BLaER1 (cell line): ENCODE data around the gene JAZF1.
A peak's percentile ranks its signal among the peaks of the same experiment; 100 is the strongest.

ENCODE experiments used
- H3K27ac ChIP-seq: shearing (Covaris generic); formaldehyde crosslinking; 2 replicates; pipeline ENCODE4 v1.8.1; 2022
- H3K27me3 ChIP-seq: shearing (Covaris generic); formaldehyde crosslinking; 2 replicates; pipeline ENCODE4 v1.8.1; 2022
- H3K36me3 ChIP-seq: shearing (Covaris generic); formaldehyde crosslinking; 2 replicates; pipeline ENCODE4 v1.8.1; 2022
- H3K4me1 ChIP-seq: shearing (Covaris generic); formaldehyde crosslinking; 2 replicates; pipeline ENCODE4 v1.8.1; 2022
- H3K4me2 ChIP-seq: shearing (Covaris generic); formaldehyde crosslinking; 2 replicates; pipeline ENCODE4 v1.8.1; 2022
- H3K4me3 ChIP-seq: shearing (Covaris generic); formaldehyde crosslinking; 2 replicates; pipeline ENCODE4 v1.8.1; 2022
- H3K9ac ChIP-seq: shearing (Covaris generic); formaldehyde crosslinking; 2 replicates; pipeline ENCODE4 v1.8.1; 2022
- H3K9me3 ChIP-seq: shearing (Covaris generic); formaldehyde crosslinking; 2 replicates; pipeline ENCODE4 v1.8.1; 2022
- H4K20me1 ChIP-seq: shearing (Covaris generic); formaldehyde crosslinking; 2 replicates; pipeline ENCODE4 v1.8.1; 2022
- Cebpa-rat ChIP-seq: shearing (Covaris generic); IDR thresholded peaks from 2 replicates; pipeline ENCODE4 v1.8.1; 2022

JAZF1 gene

GRCh38 chr7:27840313-27840712, 340.3 kb downstream of the JAZF1 start:
- H3K9ac ChIP-seq, result no peak overlapping the region
- H3K4me2 ChIP-seq, result peak overlapping the region; percentile 59
- H3K27me3 ChIP-seq, result no peaks in the 10 kb centered on the region
- no peak overlapping the region for H3K4me3 ChIP-seq
- H3K27ac ChIP-seq, result no peak overlapping the region
- no peak for TF ChIP-seq Cebpa-rat
- H3K9me3 ChIP-seq, result no peaks in the 10 kb centered on the region
- peaks cover 50% of the 10 kb centered on the region for H3K4me1 ChIP-seq
- peaks cover 13% of the 10 kb centered on the region for H3K36me3 ChIP-seq
- H4K20me1 ChIP-seq, result no peaks in the 10 kb centered on the region

GRCh38 chr7:27839099-27839498, 341.5 kb downstream of the JAZF1 start:
- H3K9me3 ChIP-seq, result no peaks in the 10 kb centered on the region
- H3K9ac ChIP-seq, result no peak overlapping the region
- H3K36me3 ChIP-seq, result peaks cover 25% of the 10 kb centered on the region
- H3K4me3 ChIP-seq, result no peak overlapping the region
- H3K27ac ChIP-seq, result peak overlapping the region; percentile 47
- H3K4me2 ChIP-seq, result peak overlapping the region; percentile 59
- no peaks in the 10 kb centered on the region for H4K20me1 ChIP-seq
- peaks cover 55% of the 10 kb centered on the region for H3K4me1 ChIP-seq
- H3K27me3 ChIP-seq, result no peaks in the 10 kb centered on the region
- TF ChIP-seq Cebpa-rat, result no peak

GRCh38 chr7:27836536-27836935, 344.1 kb downstream of the JAZF1 start:
- peaks cover 37% of the 10 kb centered on the region for H3K36me3 ChIP-seq
- peaks cover 44% of the 10 kb centered on the region for H3K4me1 ChIP-seq
- TF ChIP-seq Cebpa-rat, result no peak
- no peaks in the 10 kb centered on the region for H4K20me1 ChIP-seq
- H3K4me2 ChIP-seq, result no peak overlapping the region
- H3K27me3 ChIP-seq, result no peaks in the 10 kb centered on the region
- no peak overlapping the region for H3K4me3 ChIP-seq
- H3K9me3 ChIP-seq, result no peaks in the 10 kb centered on the region
- H3K9ac ChIP-seq, result no peak overlapping the region
- no peak overlapping the region for H3K27ac ChIP-seq

- Histone ChIP-seq H3K27ac (no peak overlapping the region), H3K4me1 (peaks cover 33% of the 10 kb centered on the region), H3K9me3 (no peaks in the 10 kb centered on the region), H3K4me2 (no peak overlapping the region), H3K36me3 (peaks cover 37% of the 10 kb centered on the region), H4K20me1 (no peaks in the 10 kb centered on the region), H3K9ac (no peak overlapping the region), H3K27me3 (no peaks in the 10 kb centered on the region), H3K4me3 (no peak overlapping the region)
- TF ChIP-seq Cebpa-rat, result no peak
Measured at GRCh38 chr7:27835376-27835775, 345.2 kb downstream of the JAZF1 start.

- Histone ChIP-seq H3K9me3 (no peaks in the 10 kb centered on the region), H3K4me3 (no peak overlapping the region), H3K36me3 (peaks cover 37% of the 10 kb centered on the region), H3K4me2 (peak overlapping the region; percentile 40), H3K27me3 (no peaks in the 10 kb centered on the region), H3K4me1 (peaks cover 22% of the 10 kb centered on the region), H3K27ac (peak overlapping the region; percentile 8; the same call in 1 of the 2 replicates), H4K20me1 (no peaks in the 10 kb centered on the region), H3K9ac (no peak overlapping the region)
- TF ChIP-seq Cebpa-rat, result no peak
Measured at GRCh38 chr7:27834179-27834921, 346.2 kb downstream of the JAZF1 start.

- H4K20me1 ChIP-seq, result no peaks in the 10 kb centered on the region
- no peaks in the 10 kb centered on the region for H3K27me3 ChIP-seq
- no peaks in the 10 kb centered on the region; the same call in 1 of the 2 replicates for H3K4me1 ChIP-seq
- H3K9ac ChIP-seq, result no peak overlapping the region
- no peak overlapping the region for H3K4me2 ChIP-seq
- H3K9me3 ChIP-seq, result no peaks in the 10 kb centered on the region
- no peak overlapping the region for H3K27ac ChIP-seq
- TF ChIP-seq Cebpa-rat, result no peak
- H3K4me3 ChIP-seq, result no peak overlapping the region
- H3K36me3 ChIP-seq, result peaks cover 29% of the 10 kb centered on the region
Measured at GRCh38 chr7:27826357-27826756, 354.2 kb downstream of the JAZF1 start.

GRCh38 chr7:27825891-27826290, 354.7 kb downstream of the JAZF1 start:
- TF ChIP-seq Cebpa-rat, result no peak
- H3K4me1 ChIP-seq, result no peaks in the 10 kb centered on the region; the same call in 1 of the 2 replicates
- no peaks in the 10 kb centered on the region for H4K20me1 ChIP-seq
- H3K27ac ChIP-seq, result no peak overlapping the region
- H3K27me3 ChIP-seq, result no peaks in the 10 kb centered on the region
- no peak overlapping the region for H3K9ac ChIP-seq
- H3K4me3 ChIP-seq, result no peak overlapping the region
- no peaks in the 10 kb centered on the region for H3K9me3 ChIP-seq
- H3K36me3 ChIP-seq, result peaks cover 32% of the 10 kb centered on the region
- no peak overlapping the region for H3K4me2 ChIP-seq

- Histone ChIP-seq H3K9me3 (no peaks in the 10 kb centered on the region), H4K20me1 (no peaks in the 10 kb centered on the region), H3K27me3 (no peaks in the 10 kb centered on the region), H3K27ac (no peak overlapping the region), H3K4me1 (no peaks in the 10 kb centered on the region; the same call in 1 of the 2 replicates), H3K9ac (no peak overlapping the region), H3K4me3 (no peak overlapping the region), H3K4me2 (no peak overlapping the region), H3K36me3 (peaks cover 47% of the 10 kb centered on the region)
- no peak for TF ChIP-seq Cebpa-rat
Measured at GRCh38 chr7:27822245-27822644, 358.4 kb downstream of the JAZF1 start.

- no peak for TF ChIP-seq Cebpa-rat
- Histone ChIP-seq H3K9ac (no peak overlapping the region), H3K9me3 (no peaks in the 10 kb centered on the region), H3K27me3 (no peaks in the 10 kb centered on the region), H3K4me1 (peaks cover 15% of the 10 kb centered on the region), H3K27ac (no peak overlapping the region), H3K4me3 (no peak overlapping the region), H3K4me2 (no peak overlapping the region), H4K20me1 (no peaks in the 10 kb centered on the region), H3K36me3 (peaks cover 21% of the 10 kb centered on the region)
Measured at GRCh38 chr7:27812706-27813105, 367.9 kb downstream of the JAZF1 start.

GRCh38 chr7:27810186-27810585, 370.4 kb downstream of the JAZF1 start:
- H3K9ac ChIP-seq, result no peak overlapping the region
- H3K36me3 ChIP-seq, result peaks cover 17% of the 10 kb centered on the region
- H3K4me1 ChIP-seq, result peaks cover 11% of the 10 kb centered on the region
- no peaks in the 10 kb centered on the region for H3K27me3 ChIP-seq
- no peaks in the 10 kb centered on the region for H3K9me3 ChIP-seq
- H4K20me1 ChIP-seq, result no peaks in the 10 kb centered on the region
- H3K27ac ChIP-seq, result no peak overlapping the region
- no peak overlapping the region for H3K4me2 ChIP-seq
- no peak overlapping the region for H3K4me3 ChIP-seq
- no peak for TF ChIP-seq Cebpa-rat
